Neuronal stem cell (in vitro differentiated cells): ENCODE data around the gene MSANTD1.

Source experiments
- DNase-seq: peaks from one replicate; pipeline ENCODE4 v3.0.0-alpha.2; 2013; ENCODE audit warnings: low spot score
- H2AFZ ChIP-seq: one replicate; pipeline ENCODE4 v1.6.1; 2013; ENCODE audit warnings: mild to moderate bottlenecking, low read length, inconsistent platforms
- H2AK5ac ChIP-seq: 2 replicates; pipeline ENCODE4 v1.6.1; 2013; ENCODE audit warnings: low read depth, mild to moderate bottlenecking, inconsistent platforms, low read length, moderate library complexity, mixed read lengths
- H2BK120ac ChIP-seq: 2 replicates; pipeline ENCODE4 v1.6.1; 2013; ENCODE audit warnings: low read depth, mild to moderate bottlenecking, inconsistent platforms, low read length, moderate library complexity, mixed read lengths
- H2BK12ac ChIP-seq: one replicate; pipeline ENCODE4 v1.6.1; 2013; ENCODE audit warnings: low read length, inconsistent platforms
- H2BK15ac ChIP-seq: 2 replicates; pipeline ENCODE4 v1.6.1; 2013; ENCODE audit warnings: mild to moderate bottlenecking, low read length, inconsistent platforms, mixed read lengths
- H2BK5ac ChIP-seq: one replicate; pipeline ENCODE4 v1.6.1; 2013; ENCODE audit warnings: inconsistent platforms, mild to moderate bottlenecking, low read length, moderate library complexity
- H3K14ac ChIP-seq: one replicate; pipeline ENCODE4 v1.6.1; 2013; ENCODE audit warnings: low read length, inconsistent platforms
- H3K18ac ChIP-seq: 2 replicates; pipeline ENCODE4 v1.6.1; 2013; ENCODE audit warnings: low read length, inconsistent platforms
- H3K23ac ChIP-seq: 2 replicates; pipeline ENCODE4 v1.6.1; 2013; ENCODE audit warnings: low read depth, mild to moderate bottlenecking, mixed read lengths, low read length, inconsistent platforms; ENCODE audit not compliant: poor library complexity
- H3K27ac ChIP-seq: replicated peaks from 3 replicates; pipeline ENCODE4 v1.5.1; 2013; ENCODE audit warnings: low read length, inconsistent platforms
- H3K27me3 ChIP-seq, 3 experiments: 2 replicates each; pipeline ENCODE4 v1.6.1; 2013; ENCODE audit warnings: low read length in 3 of 3, mild to moderate bottlenecking in 2 of 3, inconsistent platforms in 1 of 3, low read depth in 1 of 3, mixed read lengths in 1 of 3, moderate library complexity in 1 of 3; ENCODE audit not compliant: control insufficient read depth in 3 of 3, insufficient read depth in 3 of 3
- H3K36me3 ChIP-seq, 2 donors: replicated peaks in 1 of 2; 2 replicates each; pipeline ENCODE4 v1.6.1; 2013; ENCODE audit warnings: low read length in 2 of 2; ENCODE audit not compliant: control insufficient read depth in 2 of 2, insufficient read depth in 2 of 2
- H3K4ac ChIP-seq: 2 replicates; pipeline ENCODE4 v1.6.1; 2013; ENCODE audit warnings: inconsistent platforms, mild to moderate bottlenecking, low read length, moderate library complexity
- H3K4me1 ChIP-seq, 2 donors: 1 replicate in 1 of 2; 2 replicates in 1 of 2; pipeline ENCODE4 v1.6.1; 2013; ENCODE audit warnings: low read length in 2 of 2, low read depth in 1 of 2; ENCODE audit not compliant: control insufficient read depth in 2 of 2, insufficient read depth in 1 of 2
- H3K4me2 ChIP-seq: one replicate; pipeline ENCODE4 v1.6.1; 2013; ENCODE audit warnings: mild to moderate bottlenecking, low read length, inconsistent platforms; ENCODE audit not compliant: insufficient read depth, poor library complexity, severe bottlenecking
- H3K4me3 ChIP-seq, 2 donors: 2 replicates each; pipeline ENCODE4 v1.5.1; 2013; ENCODE audit warnings: low read length in 2 of 2, mild to moderate bottlenecking in 2 of 2, inconsistent platforms in 1 of 2, moderate library complexity in 1 of 2
- H3K79me1 ChIP-seq: one replicate; pipeline ENCODE4 v1.6.1; 2013; ENCODE audit warnings: low read depth, mild to moderate bottlenecking, inconsistent platforms, low read length, moderate library complexity
- H3K9ac ChIP-seq: one replicate; pipeline ENCODE4 v1.6.1; 2013; ENCODE audit warnings: mild to moderate bottlenecking, low read depth, low read length, inconsistent platforms; ENCODE audit not compliant: poor library complexity
- H3K9me3 ChIP-seq, 2 donors: replicated peaks in 1 of 2; 2 replicates each; pipeline versions ENCODE3 to v1.6.1; 2013; ENCODE audit warnings: low read length in 2 of 2, mild to moderate bottlenecking in 2 of 2, inconsistent platforms in 1 of 2, low read depth in 1 of 2, mixed read lengths in 1 of 2, moderate library complexity in 1 of 2; ENCODE audit not compliant: control insufficient read depth in 2 of 2, insufficient read depth in 1 of 2
- H4K8ac ChIP-seq: one replicate; pipeline ENCODE4 v1.6.1; 2013; ENCODE audit warnings: low read depth, mild to moderate bottlenecking, inconsistent platforms, low read length, moderate library complexity
- H4K91ac ChIP-seq: one replicate; pipeline ENCODE4 v1.6.1; 2013; ENCODE audit warnings: low read length, low read depth, mild to moderate bottlenecking, inconsistent platforms; ENCODE audit not compliant: poor library complexity
- WGBS, 2 donors: extraction: QIAGEN DNeasy Blood & Tissue Kit; methylation state at CpG; one replicate each; pipeline ENCODE4 v1.1.7; 2013; ENCODE audit warnings: missing lambda C conversion rate in 2 of 2, mixed read lengths in 1 of 2; ENCODE audit not compliant: insufficient read length in 2 of 2, insufficient replicate concordance in 1 of 2; ENCODE audit errors: extremely low coverage in 2 of 2; 5-methylcytosine and 5-hydroxymethylcytosine counted together

The MSANTD1 gene

GRCh38 chr4:3226944-3227343, 22.0 kb upstream of the MSANTD1 start:
- no peak overlapping the region for H3K14ac ChIP-seq
- H3K4ac ChIP-seq = no peak overlapping the region
- no peak overlapping the region for H4K91ac ChIP-seq
- H2BK5ac ChIP-seq = no peak overlapping the region
- peaks cover 0 to 2% (median 0%) of the 10 kb centered on the region in 3 experiments for H3K27me3 ChIP-seq
- H2BK120ac ChIP-seq = no peak overlapping the region
- peaks cover 5% of the 10 kb centered on the region for H3K79me1 ChIP-seq
- H2AK5ac ChIP-seq = no peak overlapping the region
- no peak overlapping the region for H3K23ac ChIP-seq
- no peak for DNase-seq
- H3K9ac ChIP-seq = no peak overlapping the region
- H3K18ac ChIP-seq = no peak overlapping the region
- no peak overlapping the region for H3K27ac ChIP-seq
- H2AFZ ChIP-seq = no peak overlapping the region
- peaks cover 0 to 11% of the 10 kb centered on the region in 2 donors for H3K9me3 ChIP-seq
- no peak overlapping the region for H2BK15ac ChIP-seq
- peaks cover 54 to 93% of the 10 kb centered on the region in 2 donors for H3K36me3 ChIP-seq
- no peak overlapping the region for H3K4me2 ChIP-seq
- H2BK12ac ChIP-seq = no peak overlapping the region
- WGBS, 2 donors = no CpG with 5 or more reads among the region's 6 CpGs
- no peak overlapping the region for H4K8ac ChIP-seq
- no peak overlapping the region for H3K4me3 ChIP-seq
- no peaks in the 10 kb centered on the region for H3K4me1 ChIP-seq

- Histone ChIP-seq H2BK5ac (no peak overlapping the region), H2AK5ac (no peak overlapping the region), H3K23ac (peak overlapping the region; percentile 61), H3K4ac (no peak overlapping the region), H3K4me1 (no peaks in the 10 kb centered on the region), H3K27me3 (peaks cover 0 to 2% (median 0%) of the 10 kb centered on the region in 3 experiments), H3K27ac (no peak overlapping the region), H3K4me3 (peak overlapping the region in 1 of 2 donors; percentile 62), H2BK15ac (no peak overlapping the region), H3K18ac (no peak overlapping the region), H3K36me3 (peaks cover 61 to 93% of the 10 kb centered on the region in 2 donors), H3K14ac (peak overlapping the region; percentile 84), H2BK12ac (no peak overlapping the region), H2AFZ (no peak overlapping the region), H4K8ac (no peak overlapping the region), H3K9ac (no peak overlapping the region), H2BK120ac (no peak overlapping the region), H3K9me3 (peaks cover 0 to 11% of the 10 kb centered on the region in 2 donors), H3K4me2 (no peak overlapping the region), H3K79me1 (peaks cover 5% of the 10 kb centered on the region), H4K91ac (no peak overlapping the region)
- DNase-seq = no peak
- no CpG with 5 or more reads among the region's 23 CpGs for WGBS, 2 donors
Measured at GRCh38 chr4:3227878-3228675, 20.9 kb upstream of the MSANTD1 start.

- Histone ChIP-seq H2AK5ac (no peak overlapping the region), H2BK15ac (no peak overlapping the region), H4K91ac (peak overlapping the region; percentile 57), H4K8ac (no peak overlapping the region), H3K79me1 (peaks cover 5% of the 10 kb centered on the region), H2BK5ac (no peak overlapping the region), H3K36me3 (peaks cover 59 to 93% of the 10 kb centered on the region in 2 donors), H3K18ac (no peak overlapping the region), H3K4ac (no peak overlapping the region), H3K27ac (no peak overlapping the region), H3K9ac (peak overlapping the region; percentile 74), H3K23ac (peak overlapping the region; percentile 93), H2BK12ac (no peak overlapping the region), H3K27me3 (peaks cover 0 to 2% (median 0%) of the 10 kb centered on the region in 3 experiments), H3K4me1 (no peaks in the 10 kb centered on the region), H3K9me3 (peaks cover 0 to 11% of the 10 kb centered on the region in 2 donors), H2AFZ (no peak overlapping the region), H3K4me2 (no peak overlapping the region), H3K4me3 (peak overlapping the region in 1 of 2 donors; percentile 70), H3K14ac (peak overlapping the region; percentile 97), H2BK120ac (no peak overlapping the region)
- no peak for DNase-seq
- WGBS, 2 donors = no CpG with 5 or more reads among the region's 13 CpGs
Measured at GRCh38 chr4:3228881-3229280, 20.1 kb upstream of the MSANTD1 start.

- WGBS, 2 donors = no CpG with 5 or more reads among the region's 9 CpGs
Measured at GRCh38 chr4:3229328-3229727, 19.6 kb upstream of the MSANTD1 start.

More at GRCh38 chr4:3229328-3229727, 19.6 kb upstream of the MSANTD1 start:
- peak overlapping the region in 1 of 2 donors; percentile 70 for H3K4me3 ChIP-seq
- peaks cover 58 to 93% of the 10 kb centered on the region in 2 donors for H3K36me3 ChIP-seq
- DNase-seq = no peak
- H2AK5ac ChIP-seq = no peak overlapping the region
- no peak overlapping the region for H2BK5ac ChIP-seq
- H2BK120ac ChIP-seq = no peak overlapping the region
- no peak overlapping the region for H3K4me2 ChIP-seq
- no peak overlapping the region for H3K27ac ChIP-seq
- H2BK15ac ChIP-seq = no peak overlapping the region
- peaks cover 0 to 2% (median 0%) of the 10 kb centered on the region in 3 experiments for H3K27me3 ChIP-seq
- no peak overlapping the region for H2BK12ac ChIP-seq
- H3K4ac ChIP-seq = no peak overlapping the region
- no peaks in the 10 kb centered on the region for H3K4me1 ChIP-seq
- no peak overlapping the region for H4K8ac ChIP-seq
- peak overlapping the region; percentile 74 for H3K9ac ChIP-seq
- H3K23ac ChIP-seq = peak overlapping the region; percentile 93
- H4K91ac ChIP-seq = peak overlapping the region; percentile 57
- no peak overlapping the region for H2AFZ ChIP-seq
- H3K18ac ChIP-seq = no peak overlapping the region
- peaks cover 0 to 11% of the 10 kb centered on the region in 2 donors for H3K9me3 ChIP-seq
- H3K14ac ChIP-seq = peak overlapping the region; percentile 97
- peaks cover 5% of the 10 kb centered on the region for H3K79me1 ChIP-seq
